Measurements from ENCODE around the gene PAPOLA. TPM values are rescaled to one million over a fixed set of nuclear protein-coding genes. Genes with fewer than 3 reads are reported as not detected.
"Not testable (repeated sequence)": the region's sequence is repeated elsewhere in the genome, so short reads cannot be mapped to it uniquely, and the experiment has no call there.

Gene PAPOLA
- total RNA-seq, 1 donor from 2014 or later, result 141 TPM

GRCh38 chr14:96497586-96497985, 4.6 kb upstream of the PAPOLA start:
- DNase-seq (ENCODE audit: missing footprints) (no peak), ATAC-seq (no peak)
- intact Hi-C loops (cut with DNase I), result no loop called here

GRCh38 chr14:96501217-96501739, 904 bp upstream of the PAPOLA start:
- ATAC-seq (no peak), DNase-seq (ENCODE audit: missing footprints) (no peak)
- intact Hi-C loops (cut with DNase I), result no loop called here

- ATAC-seq (peak; percentile 43), DNase-seq (ENCODE audit: missing footprints) (peak; percentile 84)
- intact Hi-C loops (cut with DNase I), result no loop called here
These were observed 581 bp downstream of the PAPOLA start for GRCh38 chr14:96502621-96503305.

- DNase-seq (ENCODE audit: missing footprints) (no peak), ATAC-seq (no peak)
- intact Hi-C loops (cut with DNase I), result no loop called here
These were observed 1.1 kb downstream of the PAPOLA start for GRCh38 chr14:96503306-96503679.

GRCh38 chr14:96504353-96504752, 2.2 kb downstream of the PAPOLA start:
- ATAC-seq; intact Hi-C loops (cut with DNase I); DNase-seq (ENCODE audit: missing footprints): not testable (repeated sequence)

GRCh38 chr14:96507723-96508122, 5.5 kb downstream of the PAPOLA start:
- intact Hi-C loops (cut with DNase I), result no loop called here
- ATAC-seq, result no peak
- no peak for DNase-seq (ENCODE audit: missing footprints)

- intact Hi-C loops (cut with DNase I), result no loop called here
- DNase-seq (ENCODE audit: missing footprints), result no peak
- no peak for ATAC-seq
These were observed 6.7 kb downstream of the PAPOLA start for GRCh38 chr14:96508900-96509299.

GRCh38 chr14:96509457-96510090, 7.4 kb downstream of the PAPOLA start:
- ATAC-seq (no peak), DNase-seq (ENCODE audit: missing footprints) (no peak)
- intact Hi-C loops (cut with DNase I), result no loop called here

GRCh38 chr14:96511146-96511545, 9.0 kb downstream of the PAPOLA start:
- intact Hi-C loops (cut with DNase I), result no loop called here
- DNase-seq (ENCODE audit: missing footprints) (no peak), ATAC-seq (no peak)

- no peak for ATAC-seq
- DNase-seq (ENCODE audit: missing footprints), result no peak
- intact Hi-C loops (cut with DNase I), result no loop called here
These were observed 9.5 kb downstream of the PAPOLA start for GRCh38 chr14:96511667-96512066.

GRCh38 chr14:96512122-96512521, 9.9 kb downstream of the PAPOLA start:
- ATAC-seq (no peak), DNase-seq (ENCODE audit: missing footprints) (no peak)
- intact Hi-C loops (cut with DNase I), result no loop called here

- ATAC-seq (no peak), DNase-seq (ENCODE audit: missing footprints) (no peak)
- intact Hi-C loops (cut with DNase I), result no loop called here
These were observed 10.6 kb downstream of the PAPOLA start for GRCh38 chr14:96512602-96513397.

GRCh38 chr14:96514694-96515093, 12.5 kb downstream of the PAPOLA start:
- intact Hi-C loops (cut with DNase I), result no loop called here
- no peak for ATAC-seq
- no peak for DNase-seq (ENCODE audit: missing footprints)

GRCh38 chr14:96515731-96516130, 13.5 kb downstream of the PAPOLA start:
- DNase-seq (ENCODE audit: missing footprints) (no peak), ATAC-seq (no peak)
- intact Hi-C loops (cut with DNase I), result no loop called here

- ATAC-seq (no peak), DNase-seq (ENCODE audit: missing footprints) (no peak)
- intact Hi-C loops (cut with DNase I), result no loop called here
These were observed 14.2 kb downstream of the PAPOLA start for GRCh38 chr14:96516351-96516750.

GRCh38 chr14:96519970-96520369, 17.8 kb downstream of the PAPOLA start:
- ATAC-seq (no peak), DNase-seq (ENCODE audit: missing footprints) (no peak)
- intact Hi-C loops (cut with DNase I), result no loop called here

GRCh38 chr14:96525452-96525851, 23.3 kb downstream of the PAPOLA start:
- no peak for ATAC-seq
- intact Hi-C loops (cut with DNase I), result no loop called here

GRCh38 chr14:96532632-96533031, 30.4 kb downstream of the PAPOLA start:
- intact Hi-C loops (cut with DNase I), result no loop called here
- DNase-seq (ENCODE audit: missing footprints), result no peak
- no peak for ATAC-seq

More at GRCh38 chr14:96525452-96525851, 23.3 kb downstream of the PAPOLA start:
- DNase-seq (ENCODE audit: missing footprints), result no peak

GRCh38 chr14:96536807-96537206, 34.6 kb downstream of the PAPOLA start:
- ATAC-seq (no peak), DNase-seq (ENCODE audit: missing footprints) (no peak)
- intact Hi-C loops (cut with DNase I), result no loop called here

Data from Right ventricle myocardium inferior (tissue), 1 donor.